Measurements from ENCODE around the gene ITGAD.
"Not testable (repeated sequence)": the region's sequence is repeated elsewhere in the genome, so short reads cannot be mapped to it uniquely, and the experiment has no call there.

ITGAD gene

GRCh38 chr16:31410082-31410481, 16.9 kb downstream of the ITGAD start:
- no peak for FAIRE-seq
- DNase-seq (ENCODE audit: insufficient read length) = no peak
- TF ChIP-seq POLR2A (IDR thresholded peaks at IDR 0.05; ENCODE audit: low read depth, low read length) (no peak), TAF1 (IDR thresholded peaks at IDR 0.05; ENCODE audit: borderline replicate concordance, low read depth, low read length) (no peak), POLR2AphosphoS5 (IDR thresholded peaks at IDR 0.05; ENCODE audit: low read depth, low read length) (no peak)

- DNase-seq (ENCODE audit: insufficient read length) (no peak), FAIRE-seq (no peak)
- TF ChIP-seq POLR2A (IDR thresholded peaks at IDR 0.05; ENCODE audit: low read depth, low read length) = no peak
- TF ChIP-seq POLR2AphosphoS5 (IDR thresholded peaks at IDR 0.05; ENCODE audit: low read depth, low read length) = no peak
- no peak for TF ChIP-seq TAF1 (IDR thresholded peaks at IDR 0.05; ENCODE audit: borderline replicate concordance, low read depth, low read length)
Observed at GRCh38 chr16:31411024-31411844, 18.1 kb downstream of the ITGAD start.

- no peak for TF ChIP-seq POLR2A (IDR thresholded peaks at IDR 0.05; ENCODE audit: low read depth, low read length)
- no peak for TF ChIP-seq TAF1 (IDR thresholded peaks at IDR 0.05; ENCODE audit: borderline replicate concordance, low read depth, low read length)
- TF ChIP-seq POLR2AphosphoS5 (IDR thresholded peaks at IDR 0.05; ENCODE audit: low read depth, low read length) = no peak
- FAIRE-seq = no peak
- DNase-seq (ENCODE audit: insufficient read length) = no peak
Observed at GRCh38 chr16:31412750-31413149, 19.6 kb downstream of the ITGAD start.

- FAIRE-seq = no peak
- TF ChIP-seq POLR2A (IDR thresholded peaks at IDR 0.05; ENCODE audit: low read depth, low read length) = no peak
- TF ChIP-seq POLR2AphosphoS5 (IDR thresholded peaks at IDR 0.05; ENCODE audit: low read depth, low read length) = no peak
- no peak for TF ChIP-seq TAF1 (IDR thresholded peaks at IDR 0.05; ENCODE audit: borderline replicate concordance, low read depth, low read length)
- no peak for DNase-seq (ENCODE audit: insufficient read length)
Observed at GRCh38 chr16:31413381-31413780, 20.2 kb downstream of the ITGAD start.

GRCh38 chr16:31413943-31414342, 20.8 kb downstream of the ITGAD start:
- no peak for FAIRE-seq
- DNase-seq (ENCODE audit: insufficient read length) = no peak
- TF ChIP-seq POLR2A (IDR thresholded peaks at IDR 0.05; ENCODE audit: low read depth, low read length) (no peak), POLR2AphosphoS5 (IDR thresholded peaks at IDR 0.05; ENCODE audit: low read depth, low read length) (no peak), TAF1 (IDR thresholded peaks at IDR 0.05; ENCODE audit: borderline replicate concordance, low read depth, low read length) (no peak)

GRCh38 chr16:31414706-31415105, 21.6 kb downstream of the ITGAD start:
- FAIRE-seq (no peak), DNase-seq (ENCODE audit: insufficient read length) (no peak)
- TF ChIP-seq POLR2A (IDR thresholded peaks at IDR 0.05; ENCODE audit: low read depth, low read length) (no peak), TAF1 (IDR thresholded peaks at IDR 0.05; ENCODE audit: borderline replicate concordance, low read depth, low read length) (no peak), POLR2AphosphoS5 (IDR thresholded peaks at IDR 0.05; ENCODE audit: low read depth, low read length) (no peak)

GRCh38 chr16:31416371-31416770, 23.2 kb downstream of the ITGAD start:
- FAIRE-seq (no peak), DNase-seq (ENCODE audit: insufficient read length) (no peak)
- TF ChIP-seq POLR2AphosphoS5 (IDR thresholded peaks at IDR 0.05; ENCODE audit: low read depth, low read length) (no peak), TAF1 (IDR thresholded peaks at IDR 0.05; ENCODE audit: borderline replicate concordance, low read depth, low read length) (no peak), POLR2A (IDR thresholded peaks at IDR 0.05; ENCODE audit: low read depth, low read length) (no peak)

- not testable (repeated sequence) for FAIRE-seq; DNase-seq (ENCODE audit: insufficient read length)
Observed at GRCh38 chr16:31417036-31417435, 23.9 kb downstream of the ITGAD start.

GRCh38 chr16:31417916-31418315, 24.8 kb downstream of the ITGAD start:
- DNase-seq (ENCODE audit: insufficient read length) (no peak), FAIRE-seq (no peak)
- no peak for TF ChIP-seq POLR2AphosphoS5 (IDR thresholded peaks at IDR 0.05; ENCODE audit: low read depth, low read length)
- TF ChIP-seq POLR2A (IDR thresholded peaks at IDR 0.05; ENCODE audit: low read depth, low read length) = no peak
- TF ChIP-seq TAF1 (IDR thresholded peaks at IDR 0.05; ENCODE audit: borderline replicate concordance, low read depth, low read length) = no peak

GRCh38 chr16:31420037-31420436, 26.9 kb downstream of the ITGAD start:
- TF ChIP-seq TAF1 (IDR thresholded peaks at IDR 0.05; ENCODE audit: borderline replicate concordance, low read depth, low read length) = no peak
- TF ChIP-seq POLR2AphosphoS5 (IDR thresholded peaks at IDR 0.05; ENCODE audit: low read depth, low read length) = no peak
- no peak for TF ChIP-seq POLR2A (IDR thresholded peaks at IDR 0.05; ENCODE audit: low read depth, low read length)
- FAIRE-seq = no peak
- no peak for DNase-seq (ENCODE audit: insufficient read length)

GRCh38 chr16:31421587-31421986, 28.5 kb downstream of the ITGAD start:
- FAIRE-seq (no peak), DNase-seq (ENCODE audit: insufficient read length) (no peak)
- TF ChIP-seq POLR2A (IDR thresholded peaks at IDR 0.05; ENCODE audit: low read depth, low read length) = no peak
- TF ChIP-seq POLR2AphosphoS5 (IDR thresholded peaks at IDR 0.05; ENCODE audit: low read depth, low read length) = no peak
- no peak for TF ChIP-seq TAF1 (IDR thresholded peaks at IDR 0.05; ENCODE audit: borderline replicate concordance, low read depth, low read length)

GRCh38 chr16:31423241-31423640, 30.1 kb downstream of the ITGAD start:
- DNase-seq (ENCODE audit: insufficient read length) = no peak
- no peak for FAIRE-seq
- TF ChIP-seq POLR2AphosphoS5 (IDR thresholded peaks at IDR 0.05; ENCODE audit: low read depth, low read length) = no peak
- TF ChIP-seq TAF1 (IDR thresholded peaks at IDR 0.05; ENCODE audit: borderline replicate concordance, low read depth, low read length) = no peak
- TF ChIP-seq POLR2A (IDR thresholded peaks at IDR 0.05; ENCODE audit: low read depth, low read length) = no peak

All from GM12892 (cell line).